Neutrophil (primary cell): ENCODE data around the gene RUSC1.

Experiments used
- H3K27ac ChIP-seq: fragments of 200-600 bp; sonication (generic); 2 replicates; pipeline ENCODE4 v1.5.1; 2016; ENCODE audit warnings: mild to moderate bottlenecking, moderate library complexity
- H3K27me3 ChIP-seq: fragments of 200-600 bp; sonication (generic); 2 replicates; pipeline ENCODE4 v1.6.0; 2016; ENCODE audit warnings: mild to moderate bottlenecking
- H3K36me3 ChIP-seq: fragments of 200-600 bp; sonication (generic); 2 replicates; pipeline ENCODE4 v1.5.1; 2017
- H3K4me1 ChIP-seq, 2 experiments: fragments of 200-600 bp in 1 of 2; sonication (generic) in 1 of 2; 1 replicate in 1 of 2; 2 replicates in 1 of 2; pipeline versions ENCODE4 v1.5.1 to v1.6.1; 2013 to 2016; ENCODE audit warnings: low read depth in 1 of 2, low read length in 1 of 2, mild to moderate bottlenecking in 1 of 2, moderate library complexity in 1 of 2; ENCODE audit not compliant: control insufficient read depth in 1 of 2, insufficient read depth in 1 of 2
- H3K4me3 ChIP-seq, 2 experiments: fragments of 200-600 bp in 1 of 2; sonication (generic) in 1 of 2; 1 replicate in 1 of 2; 2 replicates in 1 of 2; pipeline ENCODE4 v1.5.1; 2013 to 2016; ENCODE audit warnings: low read depth in 1 of 2, low read length in 1 of 2, mild to moderate bottlenecking in 1 of 2, moderate library complexity in 1 of 2
- H3K9me3 ChIP-seq: fragments of 200-600 bp; sonication (generic); 2 replicates; pipeline ENCODE4 v1.5.1; 2016
- CTCF ChIP-seq: fragments of 200-600 bp; sonication (generic); IDR thresholded peaks from 2 replicates; pipeline ENCODE4 v1.5.1; 2016; ENCODE audit warnings: antibody characterized with exemption

Gene RUSC1

GRCh38 chr1:155277902-155278688 lies 42.6 kb upstream of the RUSC1 start:
- H3K4me1 ChIP-seq = peaks cover 22 to 25% of the 10 kb centered on the region in 2 experiments
- H3K36me3 ChIP-seq = no peaks in the 10 kb centered on the region
- peaks cover 31% of the 10 kb centered on the region for H3K27me3 ChIP-seq
- no peaks in the 10 kb centered on the region for H3K9me3 ChIP-seq
- H3K4me3 ChIP-seq = peak overlapping the region; percentile 62 to 71
- TF ChIP-seq CTCF = no peak
- H3K27ac ChIP-seq = no peak overlapping the region

GRCh38 chr1:155278689-155279160 lies 42.0 kb upstream of the RUSC1 start:
- no peaks in the 10 kb centered on the region for H3K36me3 ChIP-seq
- peaks cover 18 to 21% of the 10 kb centered on the region in 2 experiments for H3K4me1 ChIP-seq
- no peak overlapping the region for H3K4me3 ChIP-seq
- no peak overlapping the region for H3K27ac ChIP-seq
- TF ChIP-seq CTCF = no peak
- H3K27me3 ChIP-seq = peaks cover 31% of the 10 kb centered on the region
- H3K9me3 ChIP-seq = no peaks in the 10 kb centered on the region

- TF ChIP-seq CTCF = no peak
- H3K27ac ChIP-seq = no peak overlapping the region
- peaks cover 15 to 18% of the 10 kb centered on the region in 2 experiments for H3K4me1 ChIP-seq
- no peaks in the 10 kb centered on the region for H3K9me3 ChIP-seq
- H3K4me3 ChIP-seq = no peak overlapping the region
- H3K36me3 ChIP-seq = no peaks in the 10 kb centered on the region
- H3K27me3 ChIP-seq = peaks cover 31% of the 10 kb centered on the region
Observed at GRCh38 chr1:155279268-155279667, 41.4 kb upstream of the RUSC1 start.

DNA sequence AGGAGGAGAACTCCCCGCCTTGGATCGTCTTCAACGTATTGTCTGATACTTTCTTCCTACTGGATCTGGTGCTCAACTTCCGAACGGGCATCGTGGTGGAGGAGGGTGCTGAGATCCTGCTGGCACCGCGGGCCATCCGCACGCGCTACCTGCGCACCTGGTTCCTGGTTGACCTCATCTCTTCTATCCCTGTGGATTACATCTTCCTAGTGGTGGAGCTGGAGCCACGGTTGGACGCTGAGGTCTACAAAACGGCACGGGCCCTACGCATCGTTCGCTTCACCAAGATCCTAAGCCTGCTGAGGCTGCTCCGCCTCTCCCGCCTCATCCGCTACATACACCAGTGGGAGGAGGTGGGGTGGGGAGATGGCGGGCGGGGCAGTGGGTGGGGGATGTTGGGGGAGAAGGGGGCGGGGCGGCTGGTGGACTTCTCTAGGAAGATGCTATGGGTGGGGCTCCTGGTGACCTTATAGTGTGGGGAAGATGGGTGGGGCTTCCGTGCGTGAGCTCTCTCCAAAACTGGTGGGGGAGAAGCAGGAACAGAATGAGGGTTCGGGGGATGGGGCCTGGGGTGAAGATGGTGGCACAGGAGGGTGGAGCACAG lies 38.1 kb upstream of the RUSC1 start:
- no peak overlapping the region for H3K4me3 ChIP-seq
- peaks cover 24% of the 10 kb centered on the region for H3K27me3 ChIP-seq
- no peak overlapping the region for H3K27ac ChIP-seq
- H3K4me1 ChIP-seq = peaks cover 6 to 8% of the 10 kb centered on the region in 2 experiments
- no peaks in the 10 kb centered on the region for H3K36me3 ChIP-seq
- no peak for TF ChIP-seq CTCF
- H3K9me3 ChIP-seq = no peaks in the 10 kb centered on the region

DNA sequence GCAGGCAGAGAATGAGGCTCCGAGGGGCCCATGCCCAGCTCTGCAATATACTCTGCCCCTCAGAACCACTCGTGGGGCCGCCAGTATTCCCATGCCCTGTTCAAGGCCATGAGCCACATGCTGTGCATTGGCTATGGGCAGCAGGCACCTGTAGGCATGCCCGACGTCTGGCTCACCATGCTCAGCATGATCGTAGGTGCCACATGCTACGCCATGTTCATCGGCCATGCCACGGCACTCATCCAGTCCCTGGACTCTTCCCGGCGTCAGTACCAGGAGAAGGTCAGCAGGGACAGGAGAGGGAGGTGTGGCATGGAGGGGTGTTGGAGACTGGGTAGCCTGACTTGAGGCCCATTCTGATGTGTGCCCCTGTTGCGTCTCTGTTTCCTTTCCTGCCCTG lies 36.2 kb upstream of the RUSC1 start:
- no peaks in the 10 kb centered on the region for H3K4me1 ChIP-seq
- TF ChIP-seq CTCF = no peak

More for the DNA sequence above, 36.2 kb upstream of the RUSC1 start:
- H3K36me3 ChIP-seq = no peaks in the 10 kb centered on the region
- no peaks in the 10 kb centered on the region for H3K9me3 ChIP-seq
- no peak overlapping the region for H3K27ac ChIP-seq
- peaks cover 5% of the 10 kb centered on the region for H3K27me3 ChIP-seq
- no peak overlapping the region for H3K4me3 ChIP-seq
